RWPE2 (cell line): ENCODE measurements around the gene SS18L1.

Source experiments
- ATAC-seq: fragments of 200-7000 bp; cut with Tn5 transposase; 3 replicates; pipeline ENCODE4 v1.9.1; 2021; ENCODE audit warnings: low read depth
- DNase-seq: peaks from one replicate; pipeline ENCODE4 v3.0.0-alpha.2; 2020; ENCODE audit warnings: low spot score
- H3K27ac ChIP-seq: fragments of 450-650 bp; 2 replicates; pipeline ENCODE4 v1.5.1; 2017; ENCODE audit warnings: mild to moderate bottlenecking; ENCODE audit not compliant: poor library complexity, severe bottlenecking
- H3K27me3 ChIP-seq: fragments of 250-450 bp; sonication (Bioruptor Pico); 2 replicates; pipeline ENCODE4 v1.5.1; 2021; ENCODE audit warnings: mild to moderate bottlenecking, moderate library complexity; ENCODE audit not compliant: insufficient read depth, poor library complexity, severe bottlenecking
- H3K36me3 ChIP-seq: fragments of 250-450 bp; sonication (Bioruptor Pico); 2 replicates; pipeline ENCODE4 v1.5.1; 2020; ENCODE audit warnings: low read depth, mild to moderate bottlenecking, moderate library complexity
- H3K4me1 ChIP-seq: fragments of 250-450 bp; sonication (Bioruptor Pico); 2 replicates; pipeline ENCODE4 v1.5.1; 2021; ENCODE audit warnings: mild to moderate bottlenecking, moderate library complexity; ENCODE audit not compliant: insufficient read depth, poor library complexity, severe bottlenecking
- H3K4me3 ChIP-seq: fragments of 250-450 bp; sonication (Bioruptor Pico); 2 replicates; pipeline ENCODE4 v1.5.1; 2021; ENCODE audit warnings: mild to moderate bottlenecking, moderate library complexity; ENCODE audit not compliant: severe bottlenecking
- H3K9me3 ChIP-seq: fragments of 250-450 bp; sonication (Bioruptor Pico); 2 replicates; pipeline ENCODE4 v1.5.1; 2021; ENCODE audit warnings: mild to moderate bottlenecking, moderate library complexity; ENCODE audit not compliant: severe bottlenecking
- TF ChIP-seq, protein P1 (sequence below): fragments of 450-650 bp; IDR thresholded peaks from one replicate; pipeline ENCODE4 v1.5.1; 2017; ENCODE audit warnings: mild to moderate bottlenecking, moderate library complexity; ENCODE audit not compliant: poor library complexity, severe bottlenecking

Gene SS18L1

DNA sequence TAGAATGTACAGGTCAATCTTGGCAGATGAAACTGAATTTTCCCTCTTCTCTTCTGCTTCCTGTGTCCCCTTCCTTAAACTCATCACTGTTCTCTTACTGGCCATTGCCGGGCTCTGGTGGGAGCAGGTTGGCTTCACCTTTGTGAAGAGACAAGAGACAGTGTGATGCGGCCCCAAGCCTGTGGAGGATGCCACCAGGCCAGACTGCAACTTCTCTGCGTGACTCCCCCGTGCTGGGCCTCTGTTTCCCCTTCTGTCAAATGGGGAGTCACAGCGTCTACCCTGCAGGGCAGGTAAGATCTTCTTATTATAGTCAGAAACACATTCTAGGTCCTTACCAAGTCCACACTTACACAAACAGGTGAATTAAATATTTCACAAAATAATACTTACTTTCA lies 23.2 kb upstream of the SS18L1 start:
- TF ChIP-seq, protein P1, sequence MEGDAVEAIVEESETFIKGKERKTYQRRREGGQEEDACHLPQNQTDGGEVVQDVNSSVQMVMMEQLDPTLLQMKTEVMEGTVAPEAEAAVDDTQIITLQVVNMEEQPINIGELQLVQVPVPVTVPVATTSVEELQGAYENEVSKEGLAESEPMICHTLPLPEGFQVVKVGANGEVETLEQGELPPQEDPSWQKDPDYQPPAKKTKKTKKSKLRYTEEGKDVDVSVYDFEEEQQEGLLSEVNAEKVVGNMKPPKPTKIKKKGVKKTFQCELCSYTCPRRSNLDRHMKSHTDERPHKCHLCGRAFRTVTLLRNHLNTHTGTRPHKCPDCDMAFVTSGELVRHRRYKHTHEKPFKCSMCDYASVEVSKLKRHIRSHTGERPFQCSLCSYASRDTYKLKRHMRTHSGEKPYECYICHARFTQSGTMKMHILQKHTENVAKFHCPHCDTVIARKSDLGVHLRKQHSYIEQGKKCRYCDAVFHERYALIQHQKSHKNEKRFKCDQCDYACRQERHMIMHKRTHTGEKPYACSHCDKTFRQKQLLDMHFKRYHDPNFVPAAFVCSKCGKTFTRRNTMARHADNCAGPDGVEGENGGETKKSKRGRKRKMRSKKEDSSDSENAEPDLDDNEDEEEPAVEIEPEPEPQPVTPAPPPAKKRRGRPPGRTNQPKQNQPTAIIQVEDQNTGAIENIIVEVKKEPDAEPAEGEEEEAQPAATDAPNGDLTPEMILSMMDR: no peak
- ATAC-seq (no peak), DNase-seq (no peak)
- H3K27me3 ChIP-seq: peaks cover 20% of the 10 kb centered on the region
- no peak overlapping the region for H3K4me3 ChIP-seq
- H3K27ac ChIP-seq: no peak overlapping the region
- H3K36me3 ChIP-seq: peaks cover 20% of the 10 kb centered on the region
- H3K4me1 ChIP-seq: peaks cover 5% of the 10 kb centered on the region
- H3K9me3 ChIP-seq: no peaks in the 10 kb centered on the region

DNA sequence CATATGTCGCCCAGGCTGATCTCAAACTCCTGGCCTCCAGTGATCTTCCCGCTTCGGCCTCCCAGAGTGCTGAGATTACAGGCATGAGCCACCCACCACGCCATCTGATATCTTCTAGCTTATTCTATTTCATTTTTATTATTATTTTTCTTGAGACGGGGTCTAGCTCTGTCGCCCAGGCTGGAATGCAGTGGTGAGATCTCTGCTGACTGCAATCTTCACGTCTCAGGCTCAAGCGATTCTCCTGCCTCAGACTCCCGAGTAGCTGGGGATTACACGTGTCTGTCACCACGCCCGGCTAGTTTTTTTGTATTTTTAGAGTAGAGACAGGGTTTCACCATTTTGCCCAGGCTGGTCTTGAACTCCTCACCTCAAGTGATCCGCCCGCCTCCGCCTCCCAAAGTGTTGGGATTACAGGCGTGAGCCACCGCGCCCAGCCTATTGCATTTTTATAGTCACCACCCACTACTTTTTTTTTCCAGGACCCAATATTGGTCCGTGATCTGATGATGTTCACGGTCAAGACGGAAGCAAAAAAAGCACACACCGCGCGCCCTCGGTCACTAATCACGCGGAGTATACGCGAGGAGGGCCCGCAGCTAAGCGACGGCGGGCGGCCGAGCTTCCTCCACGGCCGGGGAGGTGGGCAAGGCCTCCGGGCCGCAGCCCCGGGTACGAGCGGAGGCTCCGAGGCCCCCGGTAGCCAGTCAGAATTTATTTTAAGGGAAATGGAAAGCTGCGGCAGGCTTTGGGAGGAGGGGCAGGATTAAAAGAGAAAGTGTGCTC lies 22.4 kb upstream of the SS18L1 start:
- H3K4me1 ChIP-seq: peaks cover 5% of the 10 kb centered on the region
- TF ChIP-seq, protein P1: no peak
- ATAC-seq (peak; percentile 11), DNase-seq (no peak)
- H3K36me3 ChIP-seq: peaks cover 28% of the 10 kb centered on the region
- H3K27ac ChIP-seq: peak overlapping the region; percentile 71
- H3K9me3 ChIP-seq: no peaks in the 10 kb centered on the region
- H3K27me3 ChIP-seq: peaks cover 20% of the 10 kb centered on the region
- H3K4me3 ChIP-seq: peak overlapping the region; percentile 92

DNA sequence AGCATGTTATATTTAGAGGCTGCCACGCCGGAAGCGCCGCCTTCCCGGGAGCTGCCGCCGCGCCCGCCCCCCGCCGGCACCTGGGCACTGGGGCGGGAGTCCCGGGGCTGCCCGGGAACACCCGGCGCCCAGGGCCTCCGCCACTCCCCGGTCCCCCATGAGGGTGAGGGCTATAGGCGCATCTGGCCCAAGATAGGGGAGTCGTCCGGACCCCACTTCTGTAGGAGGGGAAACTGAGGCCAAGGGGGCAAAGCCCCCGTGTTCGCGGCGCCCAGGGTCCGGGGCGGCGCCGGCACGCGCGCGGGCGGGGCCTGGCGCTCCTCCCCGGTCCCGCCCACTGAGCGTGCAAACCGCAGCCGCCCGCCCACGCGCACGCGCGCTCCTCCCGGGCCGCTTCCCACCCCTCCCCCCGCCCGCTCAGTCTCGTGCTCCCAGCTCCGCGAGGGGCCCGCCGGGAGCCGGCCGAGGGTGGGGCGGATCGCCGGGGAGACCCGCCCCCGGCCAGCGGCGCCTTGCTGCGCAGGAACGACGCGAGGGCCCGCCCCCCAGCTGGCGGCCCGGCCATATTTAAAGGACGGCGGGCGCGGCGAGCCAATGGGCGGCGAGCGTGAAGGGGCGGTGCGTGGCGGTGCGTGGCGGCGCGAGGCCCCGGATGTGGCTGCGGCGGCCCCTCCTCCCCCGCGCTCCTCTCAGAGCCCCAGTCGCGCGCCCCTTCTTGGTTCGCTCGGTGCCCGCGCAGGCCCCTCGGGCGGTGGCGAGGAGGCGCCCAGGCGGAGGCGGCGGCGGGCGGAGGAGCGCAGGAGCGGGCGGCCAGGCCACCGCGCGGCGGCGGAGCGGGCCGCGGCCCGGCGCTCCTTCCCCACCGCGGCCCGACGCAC lies 21.6 kb upstream of the SS18L1 start, which contains the start of gene LSM14B:
TSS of gene LSM14B (plus strand) at position 700 of the 878 bp plus-strand sequence. CDS start 192 bp downstream, outside the sequence.
- TF ChIP-seq, protein P1: no peak
- ATAC-seq (peak; percentile 73), DNase-seq (peak; percentile 99)
- Histone ChIP-seq H3K4me3 (peak within 1 kb of the TSS; percentile 92), H3K36me3 (peaks cover 36% of the 10 kb centered on the region), H3K4me1 (peaks cover 5% of the 10 kb centered on the region), H3K27me3 (peaks cover 13% of the 10 kb centered on the region), H3K9me3 (no peaks in the 10 kb centered on the region), H3K27ac (peak within 1 kb of the TSS; percentile 71)

DNA sequence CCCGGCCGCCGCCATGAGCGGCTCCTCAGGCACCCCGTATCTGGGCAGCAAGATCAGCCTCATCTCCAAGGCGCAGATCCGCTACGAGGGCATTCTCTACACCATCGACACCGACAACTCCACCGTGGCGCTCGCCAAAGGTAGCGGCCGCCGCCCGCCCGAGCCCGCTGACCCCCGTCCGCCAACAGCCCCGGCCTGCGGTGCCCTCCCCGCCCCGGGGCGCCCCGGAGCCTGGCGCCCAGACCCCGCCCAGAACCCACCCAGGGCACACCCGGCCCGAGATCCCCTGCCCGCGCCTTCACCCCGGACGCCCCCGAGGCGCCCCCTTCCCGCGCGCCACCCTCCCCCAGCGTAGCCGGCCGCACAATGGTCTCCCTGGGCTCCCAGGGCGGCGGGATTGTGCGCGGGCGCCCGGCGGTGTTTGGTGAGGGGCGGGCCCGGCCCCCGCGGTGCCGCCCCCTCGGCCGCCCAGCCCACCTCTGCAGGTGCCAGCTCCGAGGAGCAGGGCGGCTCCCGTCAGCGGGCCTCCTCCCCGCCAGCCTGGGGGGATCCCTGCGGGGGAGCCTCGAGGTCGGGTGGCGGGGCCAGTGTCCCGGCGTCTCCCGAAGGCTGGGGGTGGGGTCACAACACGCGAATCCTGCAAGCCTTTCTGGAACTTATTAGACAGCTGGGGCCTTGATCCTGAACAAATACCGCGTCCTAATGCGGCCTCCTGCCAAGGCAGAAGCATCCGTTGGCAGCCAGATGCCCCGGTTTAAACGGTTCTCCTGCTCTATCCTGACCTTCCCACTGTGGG lies 20.7 kb upstream of the SS18L1 start:
- DNase-seq (peak; percentile 87), ATAC-seq (peak; percentile 42)
- Histone ChIP-seq H3K27ac (peak overlapping the region; percentile 71), H3K9me3 (no peaks in the 10 kb centered on the region), H3K4me3 (peak overlapping the region; percentile 92), H3K36me3 (peaks cover 45% of the 10 kb centered on the region), H3K27me3 (peaks cover 4% of the 10 kb centered on the region), H3K4me1 (peaks cover 5% of the 10 kb centered on the region)
- TF ChIP-seq, protein P1: no peak
